Renal pelvis (tissue), 12 donors: ENCODE data around the gene CSH1. TPM values are rescaled to one million over a fixed set of nuclear protein-coding genes. Genes with fewer than 3 reads are reported as not detected.
A peak's percentile ranks its signal among the peaks of the same experiment; 100 is the strongest.
"Not testable (repeated sequence)": the region's sequence is repeated elsewhere in the genome, so short reads cannot be mapped to it uniquely, and the experiment has no call there.

ENCODE experiments used
- DNase-seq: peaks from one replicate; pipeline ENCODE4 v3.0.0-alpha.2; 2013
- long read RNA-seq, 16 experiments: transcript quantifications; one replicate each; lab custom pipeline, GENCODE V29; 2026
- polyA plus RNA-seq, 3 donors: library from polyadenylated mRNA; unstranded; fragments of 120-200 nt; gene quantifications; one replicate each; pipeline ENCODE4 v1.2.1, GENCODE V29; 2013; ENCODE audit not compliant: insufficient read length in 3 of 3

The CSH1 gene
- polyA plus RNA-seq: not detected
- long read RNA-seq, donor 1: 0 reads
- long read RNA-seq, donor 2: 0 reads
- long read RNA-seq, donor 3, partial matches to known transcripts: 0 of 1 reads
- long read RNA-seq, donor 3, other reads (novel, unspliced or antisense): 0 of 1 reads
- long read RNA-seq, donor 4, partial matches to known transcripts: 0 of 1 reads
- long read RNA-seq, donor 4, other reads (novel, unspliced or antisense): 0 of 1 reads
- long read RNA-seq, donor 5: 0 reads
- long read RNA-seq, donor 6: 0 reads
- long read RNA-seq, donor 7: 0 reads
- long read RNA-seq, donor 8, partial matches to known transcripts: 0 of 2 reads
- long read RNA-seq, donor 8, other reads (novel, unspliced or antisense): 0 of 2 reads
- long read RNA-seq, donor 9, partial matches to known transcripts: 0 of 1 reads
- long read RNA-seq, donor 9, other reads (novel, unspliced or antisense): 0 of 1 reads
- long read RNA-seq, donor 10: 0 reads
- long read RNA-seq, donor 11: 0 reads
- long read RNA-seq, donor 12: 0 reads
- long read RNA-seq, donor 13, partial matches to known transcripts: 0 of 4 reads
- long read RNA-seq, donor 13, other reads (novel, unspliced or antisense): 0 of 4 reads
- long read RNA-seq, donor 14: 0 reads
- long read RNA-seq, donor 15: 0 reads
- long read RNA-seq, donor 16: 0 reads

GRCh38 chr17:63896524-63897354 lies at the start of gene CSH1:
TSS of gene CSH1 (minus strand) at chr17:63896574. CDS start at chr17:63896511, 63 bp downstream.
- not testable (repeated sequence) for DNase-seq

GRCh38 chr17:63945784-63946439 lies 49.5 kb upstream of the CSH1 start:
- peak; percentile 61 for DNase-seq

- no peak for DNase-seq
These were observed 48.5 kb upstream of the CSH1 start for GRCh38 chr17:63944736-63945499.

GRCh38 chr17:63943745-63944144 lies 47.4 kb upstream of the CSH1 start:
- no peak for DNase-seq

- no peak for DNase-seq
These were observed 46.1 kb upstream of the CSH1 start for GRCh38 chr17:63942309-63942985.

GRCh38 chr17:63941751-63942150 lies 45.4 kb upstream of the CSH1 start:
- DNase-seq: no peak

- no peak for DNase-seq
These were observed 44.8 kb upstream of the CSH1 start for GRCh38 chr17:63941162-63941561.

- DNase-seq: no peak
These were observed 44.2 kb upstream of the CSH1 start for GRCh38 chr17:63940584-63940983.

- no peak for DNase-seq
These were observed 43.5 kb upstream of the CSH1 start for GRCh38 chr17:63939884-63940283.

GRCh38 chr17:63939401-63939800 lies 43.0 kb upstream of the CSH1 start:
- no peak for DNase-seq

- no peak for DNase-seq
These were observed 41.5 kb upstream of the CSH1 start for GRCh38 chr17:63937920-63938319.

- no peak for DNase-seq
These were observed 40.9 kb upstream of the CSH1 start for GRCh38 chr17:63937319-63937718.

- DNase-seq: no peak
These were observed 38.1 kb upstream of the CSH1 start for GRCh38 chr17:63934183-63935112.

GRCh38 chr17:63933598-63933997 lies 37.2 kb upstream of the CSH1 start:
- no peak for DNase-seq

- no peak for DNase-seq
These were observed 36.3 kb upstream of the CSH1 start for GRCh38 chr17:63932721-63933120.

GRCh38 chr17:63931981-63932561 lies 35.7 kb upstream of the CSH1 start, which contains the start of gene CD79B:
TSS of gene CD79B (minus strand) at chr17:63932331. CDS start at chr17:63932261, 70 bp downstream.
- DNase-seq: no peak

- DNase-seq: no peak
These were observed 34.7 kb upstream of the CSH1 start for GRCh38 chr17:63930951-63931575.
